GM21786 (cell line): ENCODE measurements around the gene SLC38A2.

ENCODE experiments used
- ATAC-seq: cut with Tn5 transposase; IDR thresholded peaks from one replicate; pipeline ENCODE4 v1.9.1; 2021; ENCODE audit not compliant: unreplicated experiment

Gene SLC38A2

GRCh38 chr12:46395388-46395787 is 22.8 kb upstream of the SLC38A2 start:
- ATAC-seq: no peak

DNA sequence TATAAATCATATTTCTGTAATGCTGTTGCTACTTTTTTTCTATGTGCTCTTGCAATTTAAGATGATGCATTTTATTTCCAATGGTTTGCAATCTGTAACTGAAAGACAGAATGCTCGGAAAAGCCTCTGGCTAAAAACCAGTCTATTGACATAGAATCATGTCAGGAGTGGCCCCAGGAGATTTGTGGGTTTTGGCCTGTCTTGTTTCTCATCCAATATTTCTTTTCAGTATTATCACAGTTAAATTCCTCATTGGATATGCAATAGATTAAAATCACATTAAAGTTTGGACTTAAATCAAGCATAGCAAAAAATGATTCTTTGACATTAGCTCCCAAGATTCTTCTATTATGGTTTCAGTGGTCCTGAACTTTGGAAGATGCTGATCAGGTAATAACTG is 19.1 kb upstream of the SLC38A2 start:
- no peak for ATAC-seq

GRCh38 chr12:46390881-46391280 is 18.3 kb upstream of the SLC38A2 start:
- no peak for ATAC-seq

GRCh38 chr12:46390304-46390703 is 17.7 kb upstream of the SLC38A2 start:
- no peak for ATAC-seq

DNA sequence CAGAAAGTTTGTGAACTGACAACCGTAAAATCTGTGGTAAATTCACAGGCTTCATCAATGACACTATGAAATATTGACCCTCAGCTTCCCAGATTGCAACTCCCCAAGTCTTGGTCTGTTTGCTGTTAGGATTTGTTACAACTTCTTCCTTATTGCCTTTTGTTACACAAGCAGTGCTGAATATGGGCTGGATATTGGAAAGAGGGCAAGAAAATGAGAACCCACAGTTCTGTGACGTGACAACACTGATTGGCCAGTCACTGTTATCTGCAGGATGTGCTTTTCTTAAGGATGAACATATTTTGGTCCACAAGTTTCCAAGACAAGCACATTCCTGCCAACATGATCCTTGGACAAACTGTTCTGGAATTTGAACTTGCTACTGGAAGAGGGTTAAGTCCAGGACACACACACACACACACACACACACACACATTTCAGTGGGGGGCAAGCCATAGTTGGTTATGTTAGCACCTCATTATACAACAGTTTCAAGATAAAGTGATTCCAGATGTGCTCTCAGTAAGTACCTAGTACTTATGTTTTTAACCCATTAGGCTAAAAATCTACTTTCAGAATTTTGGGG is 16.6 kb upstream of the SLC38A2 start:
- ATAC-seq: no peak

- ATAC-seq: peak; percentile 63
These were observed 16.0 kb upstream of the SLC38A2 start for GRCh38 chr12:46388427-46389021.

GRCh38 chr12:46387670-46388069 is 15.1 kb upstream of the SLC38A2 start:
- ATAC-seq: no peak

DNA sequence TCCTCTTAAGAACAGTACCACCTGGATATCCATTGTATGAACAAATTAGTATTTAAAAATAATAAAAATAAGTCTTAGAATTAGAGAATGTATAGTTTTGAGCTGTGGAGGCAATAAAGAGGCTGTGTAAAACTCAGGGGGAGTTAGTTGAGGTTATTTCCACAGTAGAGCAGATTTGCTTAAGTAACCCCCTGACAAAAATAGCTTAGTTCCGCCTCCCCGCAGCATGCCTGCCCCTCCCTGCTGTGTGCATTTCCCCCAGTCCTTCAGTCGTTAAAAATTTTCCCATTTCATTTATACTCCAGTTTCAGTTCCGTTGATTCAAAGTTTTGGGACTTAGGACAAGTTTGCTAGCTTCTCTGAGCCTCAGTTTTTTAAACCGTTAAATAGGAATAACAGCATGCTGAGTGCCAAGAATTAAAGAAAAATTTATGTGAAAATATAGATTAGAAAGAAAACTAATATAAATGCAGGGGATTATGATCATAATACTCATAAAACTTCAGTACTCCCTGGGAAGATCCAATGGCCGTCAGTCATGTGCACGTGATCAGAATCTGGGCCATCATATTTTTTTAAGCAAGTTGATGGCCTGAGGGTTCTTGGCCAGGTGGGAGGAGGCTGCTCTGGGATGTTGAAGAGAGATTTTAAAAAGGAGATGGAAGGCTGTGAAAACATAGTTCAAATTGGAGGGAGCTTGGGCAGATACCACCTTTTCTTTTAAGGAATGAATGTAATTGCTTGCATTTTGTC is 14.5 kb upstream of the SLC38A2 start:
- ATAC-seq: peak; percentile 23

DNA sequence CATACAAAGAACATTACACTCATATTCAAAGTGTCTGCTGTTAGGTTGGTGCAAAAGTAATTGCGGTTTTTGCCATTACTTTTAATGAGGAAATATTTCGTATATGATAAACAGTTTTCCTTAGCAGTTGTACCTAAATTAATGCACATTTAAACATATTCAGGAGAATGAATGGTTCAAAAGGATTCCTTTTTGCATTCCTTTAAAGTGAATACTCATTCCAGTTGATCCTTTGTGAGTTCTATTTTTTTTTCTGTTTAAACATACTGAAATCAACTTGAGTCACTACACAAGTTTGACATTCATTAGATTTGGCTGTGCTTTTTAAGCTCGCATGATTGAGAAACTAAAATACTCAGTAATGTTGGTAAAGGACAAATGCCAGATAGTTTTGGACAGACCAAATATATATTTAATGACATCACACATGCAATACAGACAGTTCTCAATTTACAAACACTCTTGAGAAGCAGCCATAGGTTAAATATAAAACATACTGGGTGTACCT is 13.8 kb upstream of the SLC38A2 start:
- no peak for ATAC-seq

GRCh38 chr12:46385438-46385837 is 12.9 kb upstream of the SLC38A2 start:
- no peak for ATAC-seq

DNA sequence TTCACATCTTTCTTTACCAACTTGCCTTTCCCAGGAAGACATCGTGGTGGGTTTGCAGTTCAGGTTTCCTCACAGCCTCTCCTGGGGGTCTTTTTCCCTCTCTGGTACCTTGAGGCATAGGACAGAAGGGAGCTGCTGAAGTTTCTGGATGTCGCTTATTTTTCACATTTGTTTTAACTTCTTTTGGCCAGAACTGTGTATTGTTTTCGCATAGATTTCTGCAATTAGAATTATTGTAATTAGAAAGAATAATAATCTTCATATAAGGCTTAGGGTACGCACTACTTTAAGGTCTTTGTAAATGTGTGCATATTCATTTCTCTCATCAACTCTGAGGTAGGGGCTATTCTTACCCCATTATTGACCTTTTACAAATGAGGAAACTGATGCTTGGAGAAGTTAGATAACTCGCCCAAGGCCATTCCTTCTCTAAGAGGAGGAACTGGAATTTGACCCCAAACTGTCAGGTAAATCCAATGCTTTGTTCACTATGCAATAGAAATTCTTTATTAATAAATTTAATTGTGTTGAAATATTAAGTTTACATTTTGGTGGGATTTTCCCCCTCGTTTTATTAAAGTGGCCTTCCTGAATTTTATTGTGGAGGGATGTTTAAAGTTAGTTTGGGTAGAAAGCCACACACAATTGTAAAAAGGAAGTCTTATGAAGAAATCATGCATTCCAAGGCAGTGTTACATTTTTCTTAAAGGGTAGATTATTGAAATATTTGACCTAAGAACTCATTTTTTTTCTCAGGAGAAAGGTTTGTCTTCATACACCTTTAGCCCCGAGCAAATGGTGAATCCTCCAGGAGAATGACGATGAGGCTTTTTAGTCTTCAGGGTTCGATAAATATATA is 12.1 kb upstream of the SLC38A2 start:
- no peak for ATAC-seq

- peak; percentile 20 for ATAC-seq
These were observed 11.3 kb upstream of the SLC38A2 start for GRCh38 chr12:46383654-46384450.

DNA sequence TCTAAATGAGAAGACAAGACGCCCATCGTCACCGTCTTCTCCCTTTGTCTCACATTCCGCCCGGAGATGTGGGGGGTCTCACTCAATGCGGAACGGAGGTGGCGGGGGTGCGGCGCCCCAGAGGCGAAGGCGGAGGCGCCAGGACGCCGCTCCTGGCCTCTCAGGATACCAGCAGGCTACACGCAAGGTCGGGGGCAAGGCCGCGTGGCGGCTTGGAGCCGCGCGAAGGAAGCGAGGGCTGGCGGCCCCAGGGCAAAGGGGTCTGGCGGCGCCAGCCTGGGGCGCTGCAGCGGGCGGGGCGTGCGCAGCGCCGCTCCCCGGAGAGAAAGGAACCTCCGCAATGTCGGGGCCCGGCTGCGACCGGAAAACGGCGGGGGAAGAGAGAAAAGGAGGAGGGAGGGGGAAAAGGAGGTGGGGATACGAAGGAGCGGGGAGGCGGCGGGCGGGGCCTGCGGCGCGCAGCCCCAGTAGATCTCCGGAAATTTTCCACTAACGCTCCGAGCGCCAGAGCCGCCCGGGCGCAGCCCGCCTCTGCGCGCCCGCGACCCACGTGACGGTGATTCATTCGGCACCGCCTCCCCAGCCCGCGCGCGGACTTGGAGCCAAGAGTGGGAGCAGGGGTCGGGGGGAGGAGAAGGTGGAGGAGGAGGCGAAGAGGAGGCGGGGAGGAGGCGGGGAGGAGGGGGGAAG is 10.5 kb upstream of the SLC38A2 start:
- peak; percentile 61 for ATAC-seq

GRCh38 chr12:46382408-46382963 is 9.9 kb upstream of the SLC38A2 start:
- no peak for ATAC-seq

DNA sequence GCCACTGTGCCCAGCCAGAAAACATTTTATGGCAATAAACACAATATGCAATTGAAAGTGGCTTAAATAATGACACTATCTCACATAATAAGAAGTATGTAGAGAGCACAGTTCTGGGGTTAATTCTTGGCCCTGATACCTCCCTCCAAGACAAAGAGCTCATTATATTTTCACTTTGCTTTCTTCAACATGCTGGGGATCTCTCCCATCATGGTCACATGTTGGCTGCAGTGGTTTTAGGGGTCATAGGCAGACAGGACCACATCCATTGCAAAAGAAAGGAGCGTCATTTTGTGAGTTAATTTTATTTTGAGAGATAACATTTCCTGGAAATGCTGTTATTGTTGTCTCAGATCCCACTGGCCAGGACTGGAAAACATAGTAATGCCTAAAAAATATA is 8.3 kb upstream of the SLC38A2 start:
- no peak for ATAC-seq

GRCh38 chr12:46380022-46380796 is 7.6 kb upstream of the SLC38A2 start:
- no peak for ATAC-seq

DNA sequence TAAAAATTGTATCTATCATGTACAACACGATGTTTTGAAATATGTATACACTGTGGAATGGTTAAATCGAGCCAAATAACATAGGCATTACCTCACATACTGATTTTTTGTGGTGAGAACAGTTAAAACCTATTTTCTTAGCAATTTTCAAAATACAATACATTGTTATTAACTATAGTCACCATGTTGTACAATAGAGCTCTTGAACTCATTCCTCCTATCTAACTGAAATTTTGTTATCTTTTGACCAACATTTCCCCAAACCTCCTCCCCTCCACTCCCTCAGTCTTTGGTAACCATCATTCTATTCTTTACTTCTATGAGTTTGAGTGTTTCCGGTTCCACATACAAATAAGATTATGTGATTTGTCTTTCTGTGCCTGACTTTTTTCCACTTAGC is 6.8 kb upstream of the SLC38A2 start:
- ATAC-seq: no peak

- ATAC-seq: no peak
These were observed 6.0 kb upstream of the SLC38A2 start for GRCh38 chr12:46378530-46378929.

- no peak for ATAC-seq
These were observed 5.1 kb upstream of the SLC38A2 start for GRCh38 chr12:46377678-46378077.
